Spleen (tissue), 7 donors: Measurements from ENCODE around the gene AGPAT4.

ENCODE experiments used
- CTCF ChIP-seq, 11 experiments: fragments of 200-600 bp in 7 of 11; fragments of 450-650 bp in 4 of 11; sonication (generic) in 4 of 11; IDR thresholded peaks in 8 of 11; conservative IDR thresholded peaks in 3 of 11; 1 replicate in 7 of 11; 2 replicates in 4 of 11; pipeline versions ENCODE4 v1.4.0 to v1.8.0; 2016 to 2021; ENCODE audit warnings: antibody characterized with exemption in 11 of 11, inconsistent platforms in 4 of 11, mild to moderate bottlenecking in 1 of 11
- POLR2A ChIP-seq, 3 donors: fragments of 450-650 bp; IDR thresholded peaks; one replicate each; pipeline ENCODE4 v1.5.1; 2017; ENCODE audit warnings: antibody characterized with exemption in 3 of 3, mild to moderate bottlenecking in 1 of 3
- donor health status: DM: no; HTN: no; CAD: no; lungs with moderate emphysema.
- donor health status: DM: no; HTN: no; CAD: no.
- donor health status: DM: no; HTN: no; CAD: no.

- TF ChIP-seq CTCF (IDR thresholded peaks at IDR 0.05 in 8 of 11, conservative IDR thresholded peaks at IDR 0.05 in 3 of 11), result no peak
- TF ChIP-seq POLR2A (IDR thresholded peaks at IDR 0.05), result no peak
Measured at GRCh38 chr6:161244725-161245124, 29.1 kb downstream of the AGPAT4 start.
